ENCODE results near the gene FGFBP2.

FGFBP2 gene

DNA sequence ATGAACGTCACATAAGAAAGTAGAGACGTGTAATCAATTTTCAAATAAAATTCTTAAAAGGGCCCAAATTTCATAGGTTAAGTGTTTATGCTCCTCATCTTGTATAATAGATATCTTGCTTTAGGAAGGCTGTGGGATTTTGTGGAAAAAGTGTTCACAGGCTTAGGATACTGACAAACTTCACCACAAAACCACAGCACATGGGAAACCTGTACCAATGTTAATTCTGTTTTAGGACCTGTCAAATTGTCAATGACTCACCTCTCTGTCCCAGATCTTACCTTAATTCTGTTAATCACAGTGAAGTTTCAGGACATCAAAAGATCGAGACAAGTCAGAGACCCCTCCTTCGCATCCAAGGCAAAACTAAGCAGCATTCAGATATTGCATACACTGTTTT, 48.7 kb downstream of the FGFBP2 start:
- no peaks in the 10 kb centered on the region for H3K79me2 ChIP-seq (ENCODE audit: insufficient read depth, low read depth)
- H3K4me3 ChIP-seq (IDR thresholded peaks at IDR 0.05; ENCODE audit: insufficient read depth, low read depth, low read length): no peak overlapping the region
- no peak overlapping the region for H3K27ac ChIP-seq
- no peaks in the 10 kb centered on the region for H4K20me1 ChIP-seq (ENCODE audit: insufficient read depth)
- H2AFZ ChIP-seq (ENCODE audit: low read depth): no peak overlapping the region
- no peaks in the 10 kb centered on the region for H3K27me3 ChIP-seq (ENCODE audit: insufficient read depth, low read depth)
- TF ChIP-seq, protein P1, sequence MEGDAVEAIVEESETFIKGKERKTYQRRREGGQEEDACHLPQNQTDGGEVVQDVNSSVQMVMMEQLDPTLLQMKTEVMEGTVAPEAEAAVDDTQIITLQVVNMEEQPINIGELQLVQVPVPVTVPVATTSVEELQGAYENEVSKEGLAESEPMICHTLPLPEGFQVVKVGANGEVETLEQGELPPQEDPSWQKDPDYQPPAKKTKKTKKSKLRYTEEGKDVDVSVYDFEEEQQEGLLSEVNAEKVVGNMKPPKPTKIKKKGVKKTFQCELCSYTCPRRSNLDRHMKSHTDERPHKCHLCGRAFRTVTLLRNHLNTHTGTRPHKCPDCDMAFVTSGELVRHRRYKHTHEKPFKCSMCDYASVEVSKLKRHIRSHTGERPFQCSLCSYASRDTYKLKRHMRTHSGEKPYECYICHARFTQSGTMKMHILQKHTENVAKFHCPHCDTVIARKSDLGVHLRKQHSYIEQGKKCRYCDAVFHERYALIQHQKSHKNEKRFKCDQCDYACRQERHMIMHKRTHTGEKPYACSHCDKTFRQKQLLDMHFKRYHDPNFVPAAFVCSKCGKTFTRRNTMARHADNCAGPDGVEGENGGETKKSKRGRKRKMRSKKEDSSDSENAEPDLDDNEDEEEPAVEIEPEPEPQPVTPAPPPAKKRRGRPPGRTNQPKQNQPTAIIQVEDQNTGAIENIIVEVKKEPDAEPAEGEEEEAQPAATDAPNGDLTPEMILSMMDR (conservative IDR thresholded peaks at IDR 0.05; ENCODE audit: low read depth, low read length): no peak
- H3K9ac ChIP-seq: no peak overlapping the region
- no peaks in the 10 kb centered on the region for H3K36me3 ChIP-seq (ENCODE audit: insufficient read depth)
- no peak overlapping the region for H3K4me2 ChIP-seq
- no peaks in the 10 kb centered on the region for H3K4me1 ChIP-seq (ENCODE audit: low read depth, poor library complexity, severe bottlenecking)

DNA sequence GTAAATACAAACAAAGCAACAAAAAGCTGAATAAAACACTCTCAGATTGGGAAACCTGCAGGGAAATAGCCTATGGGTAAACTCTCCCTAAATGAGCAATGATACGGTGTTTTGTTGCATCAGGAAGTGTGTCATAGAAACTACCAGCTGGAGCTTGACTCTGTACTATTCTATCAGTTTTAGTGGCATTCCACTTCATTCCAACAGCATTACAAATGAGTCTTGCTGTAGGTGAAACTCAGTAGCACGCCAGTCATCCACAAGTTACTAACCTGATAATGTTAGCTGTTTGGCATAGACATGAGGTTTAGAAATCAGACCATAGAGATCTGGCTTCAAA, 49.4 kb downstream of the FGFBP2 start:
- no peaks in the 10 kb centered on the region for H3K4me1 ChIP-seq (ENCODE audit: low read depth, poor library complexity, severe bottlenecking)

DNA sequence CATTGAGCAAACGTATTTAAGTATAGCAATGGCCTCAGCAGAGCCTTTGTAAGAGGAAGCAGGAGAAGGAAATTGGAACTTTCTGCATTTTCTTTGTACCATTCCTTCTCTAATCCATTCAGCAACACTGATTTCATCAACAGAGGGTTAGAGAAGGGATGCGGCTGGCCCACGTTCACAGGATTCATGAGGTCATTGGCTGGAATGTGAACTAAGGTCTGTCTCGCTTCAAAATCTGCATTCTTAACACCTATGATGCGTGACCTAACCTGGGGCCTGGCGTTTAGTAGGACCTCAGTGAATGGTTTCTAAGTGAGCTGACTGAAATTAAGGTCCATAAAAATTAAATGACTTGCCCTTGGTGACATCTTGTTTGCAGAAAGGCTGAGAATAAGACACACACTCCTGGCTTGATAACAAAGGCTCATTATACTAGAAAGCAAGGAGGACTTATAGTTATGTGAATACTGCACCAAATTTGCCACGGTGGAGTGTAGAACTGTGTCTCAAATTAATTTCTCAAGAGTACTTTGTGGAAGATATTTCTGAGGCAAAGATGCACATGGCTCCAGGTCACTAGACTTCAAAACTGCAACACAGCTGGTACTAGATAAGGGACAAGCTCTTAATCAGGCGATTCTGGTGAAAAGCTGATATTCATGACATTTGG, 49.9 kb downstream of the FGFBP2 start:
- no peaks in the 10 kb centered on the region for H3K27me3 ChIP-seq (ENCODE audit: insufficient read depth, low read depth)
- H4K20me1 ChIP-seq (ENCODE audit: insufficient read depth): no peaks in the 10 kb centered on the region
- H3K4me2 ChIP-seq: no peak overlapping the region
- no peaks in the 10 kb centered on the region for H3K36me3 ChIP-seq (ENCODE audit: insufficient read depth)
- no peak overlapping the region for H3K27ac ChIP-seq
- no peak overlapping the region for H3K4me3 ChIP-seq (IDR thresholded peaks at IDR 0.05; ENCODE audit: insufficient read depth, low read depth, low read length)
- no peaks in the 10 kb centered on the region for H3K79me2 ChIP-seq (ENCODE audit: insufficient read depth, low read depth)
- H3K9ac ChIP-seq: no peak overlapping the region
- H3K4me1 ChIP-seq (ENCODE audit: low read depth, poor library complexity, severe bottlenecking): no peaks in the 10 kb centered on the region
- TF ChIP-seq, protein P1 (conservative IDR thresholded peaks at IDR 0.05; ENCODE audit: low read depth, low read length): no peak
- no peak overlapping the region for H2AFZ ChIP-seq (ENCODE audit: low read depth)

More for the DNA sequence above, 49.4 kb downstream of the FGFBP2 start:
- TF ChIP-seq, protein P1 (conservative IDR thresholded peaks at IDR 0.05; ENCODE audit: low read depth, low read length): no peak
- H3K4me3 ChIP-seq (IDR thresholded peaks at IDR 0.05; ENCODE audit: insufficient read depth, low read depth, low read length): no peak overlapping the region
- no peaks in the 10 kb centered on the region for H3K27me3 ChIP-seq (ENCODE audit: insufficient read depth, low read depth)
- no peak overlapping the region for H2AFZ ChIP-seq (ENCODE audit: low read depth)
- H3K79me2 ChIP-seq (ENCODE audit: insufficient read depth, low read depth): no peaks in the 10 kb centered on the region
- H3K9ac ChIP-seq: no peak overlapping the region
- no peak overlapping the region for H3K4me2 ChIP-seq
- H4K20me1 ChIP-seq (ENCODE audit: insufficient read depth): no peaks in the 10 kb centered on the region
- no peaks in the 10 kb centered on the region for H3K36me3 ChIP-seq (ENCODE audit: insufficient read depth)
- H3K27ac ChIP-seq: no peak overlapping the region

DNA sequence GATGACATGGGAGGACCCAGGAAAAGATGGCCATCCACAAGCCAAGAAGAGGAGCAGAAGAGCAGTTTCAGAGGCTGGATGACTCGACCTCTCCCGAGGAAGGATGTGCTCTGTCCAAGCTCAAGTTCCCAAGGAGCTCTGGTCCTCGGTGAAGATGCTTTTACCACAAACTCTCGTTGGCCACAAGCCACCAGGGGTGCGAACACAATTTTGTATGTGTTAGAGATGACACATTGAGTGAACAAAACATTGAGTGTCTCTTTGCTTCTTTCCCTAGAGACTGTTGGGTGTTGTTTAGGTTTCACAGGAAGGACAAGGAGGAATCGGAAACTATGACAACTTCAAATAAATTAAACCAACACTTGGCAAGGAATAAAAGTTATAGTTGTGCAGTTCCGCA, 50.7 kb downstream of the FGFBP2 start:
- Histone ChIP-seq H3K9ac (no peak overlapping the region), H3K27me3 (ENCODE audit: insufficient read depth, low read depth) (no peaks in the 10 kb centered on the region), H3K4me3 (IDR thresholded peaks at IDR 0.05; ENCODE audit: insufficient read depth, low read depth, low read length) (no peak overlapping the region), H3K27ac (no peak overlapping the region), H2AFZ (ENCODE audit: low read depth) (no peak overlapping the region), H4K20me1 (ENCODE audit: insufficient read depth) (no peaks in the 10 kb centered on the region), H3K36me3 (ENCODE audit: insufficient read depth) (no peaks in the 10 kb centered on the region), H3K4me1 (ENCODE audit: low read depth, poor library complexity, severe bottlenecking) (no peaks in the 10 kb centered on the region), H3K79me2 (ENCODE audit: insufficient read depth, low read depth) (no peaks in the 10 kb centered on the region), H3K4me2 (no peak overlapping the region)
- TF ChIP-seq, protein P1 (conservative IDR thresholded peaks at IDR 0.05; ENCODE audit: low read depth, low read length): no peak
